Endothelial cell of umbilical vein (primary cell): ENCODE measurements around the gene PLXNA4. TPM values are rescaled to one million over a fixed set of nuclear protein-coding genes. Genes with fewer than 3 reads are reported as not detected.

Experiments
- BruUV-seq: library from RNA; stranded (reverse); fragments of 400-500 nt; replicated peaks from 2 replicates; lab custom pipeline; 2021; lab: Mats Ljungman, UMichigan
- CTCF ChIA-PET: fragments of 300-600, 350-600 bp; sonication (Branson Sonifier 250); formaldehyde crosslinking; loops from one replicate; lab custom pipeline; 2021; ENCODE audit warnings: antibody characterized with exemption, inconsistent platforms; lab: Charles Lee
- POLR2A ChIA-PET: fragments of 300-600, 350-600 bp; sonication (Branson Sonifier 250); formaldehyde crosslinking; loops from one replicate; lab custom pipeline; 2021; ENCODE audit warnings: antibody characterized with exemption, inconsistent platforms; lab: Charles Lee
- DNase-seq: peaks from one replicate; pipeline ENCODE4 v3.0.0-alpha.2; 2011; ENCODE audit warnings: low read depth, low spot score
- FAIRE-seq: peaks from 2 replicates; lab custom pipeline; 2011; peaks lifted over from hg19 to GRCh38; lab: Jason Lieb, UNC
- H2AFZ ChIP-seq: 2 replicates; pipeline ENCODE4 v1.6.0; 2012; ENCODE audit warnings: low read depth, low read length, control low read depth, inconsistent platforms
- H3K27ac ChIP-seq: 2 replicates; pipeline ENCODE4 v1.5.1; 2011; ENCODE audit warnings: low read depth, mild to moderate bottlenecking, control low read depth, low read length, moderate library complexity; ENCODE audit not compliant: insufficient read depth
- H3K27me3 ChIP-seq, 2 experiments: 2 replicates each; pipeline versions ENCODE4 v1.6.0 to v1.6.1; 2011; ENCODE audit warnings: low read length in 2 of 2, mixed read lengths in 1 of 2; ENCODE audit not compliant: control insufficient read depth in 2 of 2, insufficient read depth in 2 of 2
- H3K36me3 ChIP-seq, 2 experiments: 2 replicates in 1 of 2; 3 replicates in 1 of 2; pipeline ENCODE4 v1.5.1; 2011; ENCODE audit warnings: low read length in 2 of 2, mild to moderate bottlenecking in 1 of 2, moderate library complexity in 1 of 2; ENCODE audit not compliant: control insufficient read depth in 2 of 2, insufficient read depth in 2 of 2; ENCODE audit errors: extremely low read depth in 1 of 2
- H3K4me1 ChIP-seq: 3 replicates; pipeline ENCODE4 v1.5.1; 2011; ENCODE audit warnings: mild to moderate bottlenecking, low read length; ENCODE audit not compliant: control insufficient read depth, insufficient read depth; ENCODE audit errors: extremely low read depth
- H3K4me2 ChIP-seq: 2 replicates; pipeline ENCODE4 v1.6.1; 2011; ENCODE audit warnings: low read length, control low read depth, mixed read lengths; ENCODE audit not compliant: insufficient read depth
- H3K4me3 ChIP-seq, 3 experiments: fragments of 200-600 bp in 1 of 3; sonication (generic), shearing (Covaris generic) in 1 of 3; replicated peaks in 1 of 3; 2 replicates each; pipeline ENCODE4 v1.5.1; 2011 to 2016; ENCODE audit warnings: control low read depth in 3 of 3, low read length in 3 of 3, mild to moderate bottlenecking in 2 of 3, inconsistent platforms in 1 of 3, low read depth in 1 of 3, moderate library complexity in 1 of 3; ENCODE audit not compliant: insufficient read depth in 1 of 3
- H3K79me2 ChIP-seq: 2 replicates; pipeline ENCODE4 v1.6.0; 2012; ENCODE audit warnings: low read length, inconsistent platforms; ENCODE audit not compliant: control insufficient read depth, insufficient read depth
- H3K9ac ChIP-seq: replicated peaks from 2 replicates; pipeline ENCODE3; 2011; ENCODE audit warnings: low read length, control low read depth; ENCODE audit not compliant: insufficient read depth; ENCODE audit errors: extremely low read depth
- H3K9me1 ChIP-seq: replicated peaks from 3 replicates; pipeline ENCODE4 v1.6.0; 2011; ENCODE audit warnings: mild to moderate bottlenecking, low read length; ENCODE audit not compliant: control insufficient read depth, insufficient read depth; ENCODE audit errors: extremely low read depth
- H3K9me3 ChIP-seq: replicated peaks from 2 replicates; pipeline ENCODE4 v1.5.1; 2012; ENCODE audit warnings: low read length, inconsistent platforms; ENCODE audit not compliant: control insufficient read depth, insufficient read depth
- H4K20me1 ChIP-seq: replicated peaks from 2 replicates; pipeline ENCODE3; 2011; ENCODE audit warnings: mild to moderate bottlenecking, low read length; ENCODE audit not compliant: control insufficient read depth, insufficient read depth; ENCODE audit errors: extremely low read depth
- EZH2 ChIP-seq: IDR thresholded peaks from 2 replicates; pipeline ENCODE4 v1.6.1; 2012; ENCODE audit warnings: borderline replicate concordance, low read depth, mild to moderate bottlenecking, moderate library complexity, low read length, inconsistent platforms; ENCODE audit not compliant: severe bottlenecking
- FOS ChIP-seq: IDR thresholded peaks from 2 replicates; pipeline ENCODE4 v1.6.1; 2011; ENCODE audit warnings: mild to moderate bottlenecking, low read length, moderate library complexity, borderline replicate concordance; ENCODE audit not compliant: insufficient read depth
- GATA2 ChIP-seq: IDR thresholded peaks from 2 replicates; pipeline ENCODE4 v1.7.0; 2011; ENCODE audit warnings: low read depth, mild to moderate bottlenecking, moderate library complexity, mixed read lengths, low read length; ENCODE audit not compliant: insufficient read length, insufficient read depth
- JUN ChIP-seq: IDR thresholded peaks from 2 replicates; pipeline ENCODE4 v1.6.1; 2011; ENCODE audit warnings: borderline replicate concordance, low read depth; ENCODE audit not compliant: insufficient read length, insufficient read depth
- MYC ChIP-seq: IDR thresholded peaks from one replicate; pipeline ENCODE4 v1.6.1; 2011; ENCODE audit warnings: mild to moderate bottlenecking, low read depth, low read length
- POLR2A ChIP-seq: IDR thresholded peaks from 2 replicates; pipeline ENCODE4 v1.6.1; 2012; ENCODE audit warnings: low read depth, mild to moderate bottlenecking, control low read depth, low read length
- POLR2AphosphoS5 ChIP-seq: IDR thresholded peaks from 2 replicates; pipeline ENCODE4 v1.6.1; 2012; ENCODE audit warnings: low read depth, mild to moderate bottlenecking, control low read depth, low read length, moderate library complexity; ENCODE audit not compliant: insufficient read depth
- dilution Hi-C: fragments of 300-500 bp; cut with MboI; formaldehyde crosslinking; loops from one replicate; pipeline ENCODE4 v1.15.0; 2019; ENCODE audit warnings: low sequenced_read_pairs; ENCODE audit not compliant: extremely low pct_ligation_motif_present
- intact Hi-C: fragments of 100-400 bp; cut with micrococcal nuclease; formaldehyde crosslinking; loops from one replicate; pipeline ENCODE4 v1.10.0; 2022
- polyA plus RNA-seq, 4 experiments: library from polyadenylated mRNA; depleted of rRNA in 3 of 4; stranded (reverse) in 3 of 4; unstranded in 1 of 4; fragments of >200 nt; gene quantifications; 2 replicates each; pipeline versions ENCODE4 v1.2.1 to v1.2.3, GENCODE V29; 2011 to 2012; ENCODE audit warnings: missing spikeins in 1 of 4
- total RNA-seq: library from RNA; stranded (reverse); gene quantifications from 2 replicates; pipeline ENCODE4 v1.2.3, GENCODE V29; 2021
- TF ChIP-seq, protein P1 (sequence below): IDR thresholded peaks from 2 replicates; pipeline ENCODE4 v1.6.1; 2011; ENCODE audit not compliant: insufficient read depth, insufficient read length
- TF ChIP-seq, protein P2 (sequence below), 2 donors: IDR thresholded peaks; 1 replicate in 1 of 2; 2 replicates in 1 of 2; pipeline ENCODE4 v1.5.1; 2011; ENCODE audit warnings: low read length in 2 of 2, mild to moderate bottlenecking in 2 of 2, moderate library complexity in 2 of 2, control low read depth in 1 of 2, inconsistent platforms in 1 of 2, low read depth in 1 of 2; ENCODE audit not compliant: insufficient read depth in 1 of 2; ENCODE audit errors: extremely low read depth in 1 of 2

PLXNA4 gene
- total and polyA plus RNA-seq, 2 donors (not counting 3 experiments of a cell fraction or from before 2014, with no cell fraction given): 12.1 to 20.4 TPM

DNA sequence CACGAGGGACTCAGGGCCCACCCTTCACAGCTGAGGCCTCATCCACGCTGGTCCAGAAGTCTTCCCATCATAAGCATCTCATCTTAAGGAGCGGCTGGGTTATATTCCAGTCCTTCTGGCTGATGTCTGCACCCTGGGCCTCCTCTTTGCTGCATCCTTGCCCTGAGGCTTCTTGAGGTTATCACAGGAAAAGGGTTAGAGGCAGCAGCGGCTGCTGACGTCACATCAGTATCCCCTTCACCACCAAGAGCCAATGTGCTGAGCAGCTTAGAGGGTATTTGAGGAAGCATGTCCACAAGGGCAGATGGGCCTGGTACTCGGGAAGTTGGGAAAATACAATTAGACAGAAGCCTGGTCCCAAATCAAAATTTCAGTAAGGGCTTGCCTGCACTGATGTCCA, 125.1 kb downstream of the PLXNA4 start:
- no peaks in the 10 kb centered on the region for H3K79me2 ChIP-seq
- no peaks in the 10 kb centered on the region for H3K36me3 ChIP-seq
- H3K4me1 ChIP-seq: no peaks in the 10 kb centered on the region
- H3K27me3 ChIP-seq: no peaks in the 10 kb centered on the region
- no peak overlapping the region for H3K4me2 ChIP-seq
- no peaks in the 10 kb centered on the region for H4K20me1 ChIP-seq
- H3K9me1 ChIP-seq: no peaks in the 10 kb centered on the region
- H2AFZ ChIP-seq: no peak overlapping the region
- no peak overlapping the region for H3K9ac ChIP-seq
- FAIRE-seq: no peak
- intact Hi-C loops (no loop called here), dilution Hi-C loops (no loop called here)
- no TSS peak for BruUV-seq
- DNase-seq: no peak
- H3K9me3 ChIP-seq: no peaks in the 10 kb centered on the region
- POLR2A ChIA-PET: no interaction called here
- no peak overlapping the region for H3K27ac ChIP-seq
- no peak overlapping the region for H3K4me3 ChIP-seq
- CTCF ChIA-PET: no interaction called here
- TF ChIP-seq, protein P1, sequence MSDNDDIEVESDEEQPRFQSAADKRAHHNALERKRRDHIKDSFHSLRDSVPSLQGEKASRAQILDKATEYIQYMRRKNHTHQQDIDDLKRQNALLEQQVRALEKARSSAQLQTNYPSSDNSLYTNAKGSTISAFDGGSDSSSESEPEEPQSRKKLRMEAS: no peak
- TF ChIP-seq POLR2A (no peak), FOS (no peak), POLR2AphosphoS5 (no peak), GATA2 (no peak), JUN (no peak), MYC (no peak), EZH2 (no peak)
- TF ChIP-seq, protein P2, sequence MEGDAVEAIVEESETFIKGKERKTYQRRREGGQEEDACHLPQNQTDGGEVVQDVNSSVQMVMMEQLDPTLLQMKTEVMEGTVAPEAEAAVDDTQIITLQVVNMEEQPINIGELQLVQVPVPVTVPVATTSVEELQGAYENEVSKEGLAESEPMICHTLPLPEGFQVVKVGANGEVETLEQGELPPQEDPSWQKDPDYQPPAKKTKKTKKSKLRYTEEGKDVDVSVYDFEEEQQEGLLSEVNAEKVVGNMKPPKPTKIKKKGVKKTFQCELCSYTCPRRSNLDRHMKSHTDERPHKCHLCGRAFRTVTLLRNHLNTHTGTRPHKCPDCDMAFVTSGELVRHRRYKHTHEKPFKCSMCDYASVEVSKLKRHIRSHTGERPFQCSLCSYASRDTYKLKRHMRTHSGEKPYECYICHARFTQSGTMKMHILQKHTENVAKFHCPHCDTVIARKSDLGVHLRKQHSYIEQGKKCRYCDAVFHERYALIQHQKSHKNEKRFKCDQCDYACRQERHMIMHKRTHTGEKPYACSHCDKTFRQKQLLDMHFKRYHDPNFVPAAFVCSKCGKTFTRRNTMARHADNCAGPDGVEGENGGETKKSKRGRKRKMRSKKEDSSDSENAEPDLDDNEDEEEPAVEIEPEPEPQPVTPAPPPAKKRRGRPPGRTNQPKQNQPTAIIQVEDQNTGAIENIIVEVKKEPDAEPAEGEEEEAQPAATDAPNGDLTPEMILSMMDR (IDR thresholded peaks at IDR 0.05; ENCODE audit: extremely low read depth in 1 of 2, insufficient read depth in 1 of 2, low read depth in 1 of 2, low read length in 2 of 2): no peak
